HG02623 (cell line): Measurements from ENCODE around the gene NGRN.

Experiments used
- ATAC-seq: cut with Tn5 transposase; IDR thresholded peaks from one replicate; pipeline ENCODE4 v1.9.1; 2021; ENCODE audit warnings: moderate library complexity; ENCODE audit not compliant: unreplicated experiment

Gene NGRN

DNA sequence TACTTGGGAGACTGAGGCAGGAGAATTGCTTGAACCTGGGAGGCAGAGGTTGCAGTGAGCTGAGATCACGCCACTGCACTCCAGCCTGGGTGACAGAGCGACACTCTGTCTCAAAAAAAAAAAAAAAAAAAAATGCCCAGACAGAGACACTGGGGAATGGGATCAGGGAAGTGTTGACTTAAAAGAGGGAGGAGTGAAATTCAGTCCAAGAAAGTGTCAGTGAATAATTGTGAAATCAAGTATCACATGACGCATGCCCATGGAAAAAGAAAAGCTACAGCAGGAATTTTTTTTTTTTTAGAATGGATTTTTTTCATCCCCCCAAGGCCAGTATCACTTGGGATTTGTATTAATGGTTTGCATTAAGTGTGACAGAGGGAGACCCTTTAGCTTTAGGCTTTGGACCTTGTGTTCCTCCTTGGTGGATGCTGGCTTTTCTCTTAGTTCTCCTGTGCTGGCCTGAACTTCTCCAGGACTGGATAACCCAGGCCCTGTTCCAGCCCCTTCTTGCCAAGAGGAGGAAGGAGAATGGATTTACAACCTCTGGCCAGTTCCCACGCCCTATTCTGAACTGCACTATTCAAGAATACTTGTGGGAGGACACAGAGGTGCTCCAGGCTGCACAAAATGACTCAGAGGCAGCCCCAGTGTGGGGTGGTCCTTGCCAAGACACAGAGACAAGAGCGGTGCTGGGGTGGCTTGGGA lies 50.0 kb downstream of the NGRN start:
- no peak for ATAC-seq

GRCh38 chr15:90316139-90316538 lies 50.7 kb downstream of the NGRN start:
- ATAC-seq, result no peak

DNA sequence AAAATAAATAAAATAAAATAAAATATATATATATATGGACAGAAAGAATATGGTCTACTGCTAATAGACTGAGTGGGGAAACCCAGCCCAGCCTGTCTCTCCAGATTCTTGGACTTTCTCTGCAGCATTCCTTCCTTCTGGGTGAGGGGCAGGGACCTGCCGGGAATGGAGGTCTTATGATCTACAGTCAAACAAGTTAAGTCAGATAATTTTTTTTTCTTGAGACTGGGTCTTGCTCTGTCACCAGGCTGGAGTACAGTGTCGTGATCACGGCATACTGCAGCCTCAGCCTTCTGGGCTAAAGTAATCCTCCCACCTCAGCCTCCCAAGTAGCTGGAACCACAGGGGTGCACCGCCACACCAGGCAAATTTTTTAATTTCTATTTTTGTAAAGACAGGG lies 53.1 kb downstream of the NGRN start:
- ATAC-seq, result no peak

DNA sequence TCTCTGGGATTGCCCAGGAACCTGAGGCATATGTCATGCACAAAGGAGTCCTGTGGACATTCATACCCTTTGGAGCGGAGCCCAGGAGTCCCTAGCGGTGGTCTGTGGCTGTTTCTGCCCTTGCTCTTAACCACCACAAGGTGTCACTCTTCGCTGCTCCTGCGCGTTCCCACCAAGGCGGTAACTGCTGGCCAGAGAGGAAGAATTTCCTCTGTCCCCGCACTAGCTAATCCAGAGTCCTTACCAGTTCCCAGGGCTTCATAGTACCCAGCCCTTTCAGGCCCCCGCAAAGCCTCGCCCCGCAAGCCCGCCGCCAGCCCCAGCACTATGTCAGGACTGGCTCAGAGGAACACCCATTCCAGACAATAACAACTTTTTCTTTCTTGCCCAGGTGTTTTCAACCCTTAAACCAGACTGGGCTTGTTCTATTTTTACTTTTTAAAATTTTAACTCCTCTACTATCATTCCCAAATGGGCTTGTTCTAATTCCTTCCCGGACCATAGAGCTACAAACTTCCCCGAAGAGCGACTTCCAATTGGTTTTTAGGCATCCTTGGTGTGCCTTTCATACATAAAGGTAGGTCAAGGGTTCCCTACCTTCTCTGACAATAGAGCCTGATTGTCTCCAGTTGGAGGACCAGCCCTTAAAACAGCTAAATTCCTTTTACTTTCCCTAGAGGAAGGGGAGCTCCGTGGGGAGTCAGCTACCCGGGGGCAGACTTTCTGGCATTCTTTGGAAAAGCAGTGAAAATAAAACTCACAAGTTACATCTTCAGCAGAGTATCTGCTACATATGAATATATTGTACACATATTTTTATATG lies 54.8 kb downstream of the NGRN start:
- no peak for ATAC-seq

DNA sequence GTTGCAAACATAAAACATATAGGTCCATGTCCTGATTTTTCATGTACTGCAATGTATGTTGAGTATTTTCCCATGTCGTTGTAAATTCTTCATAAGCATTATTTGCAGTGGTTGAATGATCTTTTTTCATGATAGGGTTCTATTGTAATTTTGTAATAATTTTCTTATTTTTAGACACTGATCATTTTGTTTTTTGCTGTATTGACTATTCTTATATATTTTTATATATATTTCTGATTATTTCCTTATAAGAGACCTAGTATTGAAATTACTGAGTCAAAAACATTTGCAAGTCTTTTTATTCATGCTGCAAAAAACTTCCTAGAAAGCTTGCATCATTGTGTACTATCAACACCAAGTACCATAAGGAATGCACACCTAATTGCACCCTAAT lies 55.4 kb downstream of the NGRN start:
- ATAC-seq, result no peak
